Muscle of arm (tissue), 12 donors: Measurements from ENCODE around the gene RGS3. TPM values are rescaled to one million over a fixed set of nuclear protein-coding genes. Genes with fewer than 3 reads are reported as not detected.

Experiments used
- DNase-seq: peaks from one replicate; pipeline ENCODE4 v3.0.0-alpha.2; 2013
- polyA plus RNA-seq, 12 donors: library from polyadenylated mRNA; unstranded; fragments of 120-200 nt; gene quantifications; one replicate each; pipeline ENCODE4 v1.2.1, GENCODE V29; 2013; ENCODE audit not compliant: insufficient read length in 12 of 12

Gene RGS3
- polyA plus RNA-seq, 12 donors = 36.9 to 56.4 (median 43.6) TPM; not detected in 1

- no peak for DNase-seq
Observed at GRCh38 chr9:113616621-113617496, 153.3 kb downstream of the RGS3 start.

- no peak for DNase-seq
Observed at GRCh38 chr9:113617550-113617949, 154.0 kb downstream of the RGS3 start.

GRCh38 chr9:113618836-113619490 is 155.4 kb downstream of the RGS3 start:
- DNase-seq = no peak

GRCh38 chr9:113619491-113620376 is 156.2 kb downstream of the RGS3 start:
- DNase-seq = no peak

- DNase-seq = peak; percentile 86
Observed at GRCh38 chr9:113620377-113621161, 157.0 kb downstream of the RGS3 start.

- peak; percentile 93 for DNase-seq
Observed at GRCh38 chr9:113621309-113621791, 157.8 kb downstream of the RGS3 start.

GRCh38 chr9:113621980-113622379 is 158.5 kb downstream of the RGS3 start:
- peak; percentile 70 for DNase-seq

GRCh38 chr9:113622600-113623400 is 159.3 kb downstream of the RGS3 start:
- DNase-seq = no peak

GRCh38 chr9:113623851-113624485 is 160.4 kb downstream of the RGS3 start:
- no peak for DNase-seq

- no peak for DNase-seq
Observed at GRCh38 chr9:113624721-113625120, 161.2 kb downstream of the RGS3 start.

- no peak for DNase-seq
Observed at GRCh38 chr9:113625486-113625885, 162.0 kb downstream of the RGS3 start.

GRCh38 chr9:113626735-113627495 is 163.4 kb downstream of the RGS3 start:
- peak; percentile 92 for DNase-seq

- DNase-seq = no peak
Observed at GRCh38 chr9:113628621-113629020, 165.1 kb downstream of the RGS3 start.

- DNase-seq = no peak
Observed at GRCh38 chr9:113630386-113631136, 167.0 kb downstream of the RGS3 start.

GRCh38 chr9:113631137-113631765 is 167.7 kb downstream of the RGS3 start:
- DNase-seq = no peak

GRCh38 chr9:113631871-113632665 is 168.5 kb downstream of the RGS3 start:
- DNase-seq = no peak
